ENCODE measurements around the gene ENTHD1.

DNA sequence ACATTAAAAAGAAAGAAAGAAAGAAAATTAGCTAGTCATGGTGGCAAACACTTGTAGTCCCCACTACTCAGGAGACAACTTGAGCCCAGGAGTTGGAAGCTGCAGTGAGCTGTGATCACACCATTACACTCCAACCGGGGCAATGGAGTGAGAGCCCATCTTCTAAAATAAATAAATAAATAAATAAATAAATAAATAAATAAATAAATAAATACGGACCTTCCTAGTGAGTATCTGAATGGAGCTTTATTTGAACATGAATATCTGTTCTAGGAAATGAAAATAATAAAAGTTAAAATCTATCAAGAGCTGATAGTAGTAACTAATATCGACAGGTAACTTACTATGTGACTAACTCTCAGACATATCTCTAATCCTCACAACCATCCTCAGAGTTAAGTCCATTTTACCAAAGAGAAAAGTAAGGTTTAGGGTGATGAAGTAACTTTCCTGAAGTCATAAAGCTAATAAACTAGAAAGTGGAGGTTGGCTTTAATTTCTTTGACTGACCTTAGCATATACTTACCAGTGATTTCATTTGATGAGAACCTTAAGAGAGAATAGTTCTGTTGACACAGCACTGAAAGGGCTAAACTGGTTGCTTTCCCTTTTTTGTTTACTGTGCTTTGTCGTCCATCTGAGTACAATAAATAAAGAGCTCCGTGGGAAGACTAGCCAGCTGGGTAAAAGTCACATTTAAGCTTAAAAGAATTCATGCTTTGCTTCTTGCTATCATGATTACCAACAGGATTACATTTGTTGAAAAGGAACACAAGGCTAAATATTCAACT lies 22.4 kb downstream of the ENTHD1 start:
- TF ChIP-seq, protein P1, sequence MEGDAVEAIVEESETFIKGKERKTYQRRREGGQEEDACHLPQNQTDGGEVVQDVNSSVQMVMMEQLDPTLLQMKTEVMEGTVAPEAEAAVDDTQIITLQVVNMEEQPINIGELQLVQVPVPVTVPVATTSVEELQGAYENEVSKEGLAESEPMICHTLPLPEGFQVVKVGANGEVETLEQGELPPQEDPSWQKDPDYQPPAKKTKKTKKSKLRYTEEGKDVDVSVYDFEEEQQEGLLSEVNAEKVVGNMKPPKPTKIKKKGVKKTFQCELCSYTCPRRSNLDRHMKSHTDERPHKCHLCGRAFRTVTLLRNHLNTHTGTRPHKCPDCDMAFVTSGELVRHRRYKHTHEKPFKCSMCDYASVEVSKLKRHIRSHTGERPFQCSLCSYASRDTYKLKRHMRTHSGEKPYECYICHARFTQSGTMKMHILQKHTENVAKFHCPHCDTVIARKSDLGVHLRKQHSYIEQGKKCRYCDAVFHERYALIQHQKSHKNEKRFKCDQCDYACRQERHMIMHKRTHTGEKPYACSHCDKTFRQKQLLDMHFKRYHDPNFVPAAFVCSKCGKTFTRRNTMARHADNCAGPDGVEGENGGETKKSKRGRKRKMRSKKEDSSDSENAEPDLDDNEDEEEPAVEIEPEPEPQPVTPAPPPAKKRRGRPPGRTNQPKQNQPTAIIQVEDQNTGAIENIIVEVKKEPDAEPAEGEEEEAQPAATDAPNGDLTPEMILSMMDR (conservative IDR thresholded peaks at IDR 0.05; ENCODE audit: low read length), result no peak
- TF ChIP-seq EZH2phosphoT487 (IDR thresholded peaks at IDR 0.05; ENCODE audit: borderline replicate concordance, low read depth, low read length), result no peak
